Measurements from ENCODE around the gene SNRPD2. TPM values are rescaled to one million over a fixed set of nuclear protein-coding genes. Genes with fewer than 3 reads are reported as not detected.

The SNRPD2 gene
- total RNA-seq, 1 experiment from 2014 or later: 793 TPM

DNA sequence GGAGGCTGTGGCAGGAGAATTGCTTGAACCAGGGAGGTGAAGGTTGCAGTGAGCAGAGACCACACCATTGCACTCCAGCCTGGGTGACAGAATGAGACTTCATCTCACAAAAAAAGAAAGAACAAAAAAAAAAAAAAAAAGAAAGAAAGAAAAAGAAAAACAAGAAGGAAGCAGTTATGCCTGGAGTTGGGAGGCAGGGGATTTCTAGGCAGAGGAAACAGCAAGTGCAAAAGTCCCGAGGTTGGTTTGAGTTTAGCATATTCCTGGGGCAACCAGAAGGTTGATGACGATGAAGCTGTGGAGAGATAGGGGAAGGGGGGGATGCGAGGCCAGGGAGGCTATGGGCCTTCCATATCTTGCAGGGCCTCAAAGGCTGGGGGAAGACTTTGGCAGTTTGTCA lies 41.0 kb downstream of the SNRPD2 start:
- Histone ChIP-seq H3K27me3 (ENCODE audit: insufficient read depth, low read length) (no peaks in the 10 kb centered on the region), H3K14ac (ENCODE audit: insufficient read depth, low read length) (no peak overlapping the region), H3K23me2 (ENCODE audit: insufficient read length, low read depth, low read length, poor library complexity, severe bottlenecking) (no peaks in the 10 kb centered on the region), H3K4ac (ENCODE audit: low read depth, low read length) (no peak overlapping the region), H3K79me2 (ENCODE audit: insufficient read depth, low read length) (no peaks in the 10 kb centered on the region), H3K4me1 (ENCODE audit: insufficient read depth, low read length) (no peaks in the 10 kb centered on the region), H2BK120ac (ENCODE audit: low read depth, low read length, poor library complexity, severe bottlenecking) (no peak overlapping the region), H2BK12ac (ENCODE audit: insufficient read length, low read depth, low read length) (no peak overlapping the region), H4K91ac (ENCODE audit: insufficient read length, low read depth, low read length) (no peak overlapping the region), H3K23ac (ENCODE audit: insufficient read length, low read depth, low read length) (no peak overlapping the region), H2AK5ac (ENCODE audit: insufficient read length, low read length) (no peak overlapping the region), H2BK5ac (ENCODE audit: insufficient read length, low read length) (no peak overlapping the region), H4K5ac (ENCODE audit: insufficient read length, low read depth, low read length) (no peak overlapping the region), H3K79me1 (ENCODE audit: insufficient read depth, low read depth, low read length, poor library complexity, severe bottlenecking) (no peaks in the 10 kb centered on the region), H2AFZ (ENCODE audit: low read length) (no peak overlapping the region), H3T11ph (ENCODE audit: low read length) (no peak overlapping the region), H3K56ac (ENCODE audit: insufficient read length, low read depth, low read length) (no peak overlapping the region), H3K9me3 (ENCODE audit: control insufficient read depth, low read depth, low read length) (no peaks in the 10 kb centered on the region), H3K4me2 (ENCODE audit: insufficient read depth, insufficient read length, low read length) (no peak overlapping the region), H3K18ac (ENCODE audit: insufficient read length, low read depth, low read length) (no peak overlapping the region), H3K27ac (ENCODE audit: insufficient read length, low read depth, low read length) (no peak overlapping the region), H4K20me1 (ENCODE audit: control insufficient read depth, insufficient read depth, insufficient read length) (no peaks in the 10 kb centered on the region), H4K8ac (replicated peaks; ENCODE audit: insufficient read length, low read depth, low read length) (no peak overlapping the region), H2BK15ac (ENCODE audit: low read depth, low read length) (no peak overlapping the region), H3K9ac (ENCODE audit: extremely low read depth, insufficient read length, low read length) (no peak overlapping the region), H2BK20ac (ENCODE audit: low read depth, low read length, poor library complexity, severe bottlenecking) (no peak overlapping the region)
- Mint-ChIP-seq H3K36me3 (ENCODE audit: insufficient read depth in 1 of 3, low read depth in 3 of 3) (no peaks in the 10 kb centered on the region), H3K27me3 (ENCODE audit: low read depth) (peaks cover 10% of the 10 kb centered on the region), H3K4me3 (no peak overlapping the region), H3K9me3 (peaks cover 3 to 6% of the 10 kb centered on the region in 2 experiments; a peak in 3 of 5 replicates), H3K27ac (no peak overlapping the region), H3K4me1 (peaks cover 12 to 15% of the 10 kb centered on the region in 2 experiments)
- TF ChIP-seq CTCF (conservative IDR thresholded peaks at IDR 0.05): no peak
- DNase-seq: no peak
- no CpG with 5 or more reads among the region's 3 CpGs for WGBS (ENCODE audit: extremely low coverage, insufficient read length, low lambda C conversion rate)

Data from H9 (cell line).